ENCODE results near the gene SPOCK3.

The SPOCK3 gene

GRCh38 chr4:167084321-167084720, 150.0 kb downstream of the SPOCK3 start:
- in situ Hi-C loops (cut with HindIII; ENCODE audit: low pct_unique_long_range_greater_than_20kb, low sequenced_read_pairs): no loop called here
- TF ChIP-seq JUND (IDR thresholded peaks at IDR 0.05; ENCODE audit: low read depth): no peak
- no peak for DNase-seq (ENCODE audit: low read depth in 1 of 2, low spot score in 1 of 2)

GRCh38 chr4:167079762-167080161, 154.5 kb downstream of the SPOCK3 start:
- in situ Hi-C loops (cut with HindIII; ENCODE audit: low pct_unique_long_range_greater_than_20kb, low sequenced_read_pairs): no loop called here
- TF ChIP-seq JUND (IDR thresholded peaks at IDR 0.05; ENCODE audit: low read depth): no peak
- no peak for DNase-seq (ENCODE audit: low read depth in 1 of 2, low spot score in 1 of 2)

GRCh38 chr4:167052631-167053091, 181.6 kb downstream of the SPOCK3 start:
- DNase-seq (ENCODE audit: low read depth in 1 of 2, low spot score in 1 of 2): no peak
- no peak for TF ChIP-seq JUND (IDR thresholded peaks at IDR 0.05; ENCODE audit: low read depth)
- in situ Hi-C loops (cut with HindIII; ENCODE audit: low pct_unique_long_range_greater_than_20kb, low sequenced_read_pairs): no loop called here

GRCh38 chr4:167049257-167049656, 185.0 kb downstream of the SPOCK3 start:
- TF ChIP-seq JUND (IDR thresholded peaks at IDR 0.05; ENCODE audit: low read depth): no peak
- in situ Hi-C loops (cut with HindIII; ENCODE audit: low pct_unique_long_range_greater_than_20kb, low sequenced_read_pairs): no loop called here

GRCh38 chr4:167041524-167041923, 192.8 kb downstream of the SPOCK3 start:
- in situ Hi-C loops (cut with HindIII; ENCODE audit: low pct_unique_long_range_greater_than_20kb, low sequenced_read_pairs): no loop called here
- TF ChIP-seq JUND (IDR thresholded peaks at IDR 0.05; ENCODE audit: low read depth): no peak
- DNase-seq (ENCODE audit: low read depth in 1 of 2, low spot score in 1 of 2): no peak

More at GRCh38 chr4:167049257-167049656, 185.0 kb downstream of the SPOCK3 start:
- no peak for DNase-seq (ENCODE audit: low read depth in 1 of 2, low spot score in 1 of 2)

- no peak for TF ChIP-seq JUND (IDR thresholded peaks at IDR 0.05; ENCODE audit: low read depth)
- no peak for DNase-seq (ENCODE audit: low read depth in 1 of 2, low spot score in 1 of 2)
- in situ Hi-C loops (cut with HindIII; ENCODE audit: low pct_unique_long_range_greater_than_20kb, low sequenced_read_pairs): no loop called here
These were observed 198.9 kb downstream of the SPOCK3 start for GRCh38 chr4:167035390-167035789.

- no peak for TF ChIP-seq JUND (IDR thresholded peaks at IDR 0.05; ENCODE audit: low read depth)
- no peak for DNase-seq (ENCODE audit: low read depth in 1 of 2, low spot score in 1 of 2)
- in situ Hi-C loops (cut with HindIII; ENCODE audit: low pct_unique_long_range_greater_than_20kb, low sequenced_read_pairs): no loop called here
These were observed 199.3 kb downstream of the SPOCK3 start for GRCh38 chr4:167034983-167035382.

- no peak for DNase-seq (ENCODE audit: low read depth in 1 of 2, low spot score in 1 of 2)
- no peak for TF ChIP-seq JUND (IDR thresholded peaks at IDR 0.05; ENCODE audit: low read depth)
- in situ Hi-C loops (cut with HindIII; ENCODE audit: low pct_unique_long_range_greater_than_20kb, low sequenced_read_pairs): no loop called here
These were observed 201.4 kb downstream of the SPOCK3 start for GRCh38 chr4:167032871-167033270.

- in situ Hi-C loops (cut with HindIII; ENCODE audit: low pct_unique_long_range_greater_than_20kb, low sequenced_read_pairs): no loop called here
- no peak for DNase-seq (ENCODE audit: low read depth in 1 of 2, low spot score in 1 of 2)
- TF ChIP-seq JUND (IDR thresholded peaks at IDR 0.05; ENCODE audit: low read depth): no peak
These were observed 202.6 kb downstream of the SPOCK3 start for GRCh38 chr4:167031534-167032156.

GRCh38 chr4:167028976-167029375, 205.3 kb downstream of the SPOCK3 start:
- in situ Hi-C loops (cut with HindIII; ENCODE audit: low pct_unique_long_range_greater_than_20kb, low sequenced_read_pairs): no loop called here
- no peak for DNase-seq (ENCODE audit: low read depth in 1 of 2, low spot score in 1 of 2)
- TF ChIP-seq JUND (IDR thresholded peaks at IDR 0.05; ENCODE audit: low read depth): no peak

GRCh38 chr4:167025670-167026069, 208.6 kb downstream of the SPOCK3 start:
- peak in 1 of 2 experiments; percentile 56 for DNase-seq (ENCODE audit: low read depth in 1 of 2, low spot score in 1 of 2)
- TF ChIP-seq JUND (IDR thresholded peaks at IDR 0.05; ENCODE audit: low read depth): no peak
- in situ Hi-C loops (cut with HindIII; ENCODE audit: low pct_unique_long_range_greater_than_20kb, low sequenced_read_pairs): no loop called here

- no peak for DNase-seq (ENCODE audit: low read depth in 1 of 2, low spot score in 1 of 2)
- in situ Hi-C loops (cut with HindIII; ENCODE audit: low pct_unique_long_range_greater_than_20kb, low sequenced_read_pairs): no loop called here
- TF ChIP-seq JUND (IDR thresholded peaks at IDR 0.05; ENCODE audit: low read depth): no peak
These were observed 210.8 kb downstream of the SPOCK3 start for GRCh38 chr4:167023364-167023925.

GRCh38 chr4:167021545-167022155, 212.6 kb downstream of the SPOCK3 start:
- DNase-seq (ENCODE audit: low read depth in 1 of 2, low spot score in 1 of 2): peak; percentile 1 to 70
- in situ Hi-C loops (cut with HindIII; ENCODE audit: low pct_unique_long_range_greater_than_20kb, low sequenced_read_pairs): no loop called here
- TF ChIP-seq JUND (IDR thresholded peaks at IDR 0.05; ENCODE audit: low read depth): no peak
